NCI-H524 treated with DMSO at 0.1 percent for 48 hours (cell line): Measurements from ENCODE around the gene SEMA4D.
"Not testable (repeated sequence)": the region's sequence is repeated elsewhere in the genome, so short reads cannot be mapped to it uniquely, and the experiment has no call there.

ENCODE experiments used
- DNase-seq: peaks from one replicate; lab custom pipeline; 2025; lab: John Stamatoyannopoulos, UW

SEMA4D gene

DNA sequence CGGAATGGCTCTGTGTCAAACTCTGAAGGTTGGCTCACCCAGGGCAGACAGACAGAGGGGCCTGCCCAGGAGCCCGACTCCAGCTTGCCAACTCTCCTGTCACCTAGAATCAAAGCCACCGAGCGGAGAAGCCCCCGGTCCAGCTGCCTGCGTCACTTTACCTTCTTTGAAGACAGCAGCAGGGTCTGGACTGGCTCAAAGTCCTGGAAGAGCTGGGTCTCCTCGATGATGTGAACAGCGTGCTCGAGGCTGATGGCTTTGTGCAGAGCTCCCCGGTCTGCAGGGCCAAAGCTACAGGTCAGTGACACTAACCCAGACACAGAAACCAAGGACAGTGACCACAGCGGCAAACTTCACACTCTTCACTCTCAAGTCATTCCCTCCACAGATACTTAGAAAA lies 111.7 kb downstream of the SEMA4D start:
- no peak for DNase-seq

DNA sequence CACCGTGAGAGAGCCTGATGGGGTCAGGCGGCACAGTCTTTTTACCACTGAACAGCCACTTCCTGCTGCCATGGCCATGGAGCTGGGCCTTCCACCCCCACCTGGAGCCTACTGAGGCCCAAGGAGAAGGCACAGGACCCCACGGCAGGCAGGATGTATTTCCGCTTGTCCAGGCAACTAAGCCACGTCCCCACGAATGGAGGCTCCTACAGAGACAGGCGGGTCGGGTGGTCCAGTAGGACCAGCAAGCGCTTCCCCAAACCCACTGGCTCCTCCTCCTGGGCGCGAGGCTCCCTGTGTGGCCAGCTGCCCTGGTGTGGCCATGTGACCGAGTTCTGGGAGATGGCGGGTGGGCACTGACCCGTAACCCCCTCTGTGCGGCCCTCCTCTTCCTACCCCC lies 113.1 kb downstream of the SEMA4D start:
- no peak for DNase-seq

DNA sequence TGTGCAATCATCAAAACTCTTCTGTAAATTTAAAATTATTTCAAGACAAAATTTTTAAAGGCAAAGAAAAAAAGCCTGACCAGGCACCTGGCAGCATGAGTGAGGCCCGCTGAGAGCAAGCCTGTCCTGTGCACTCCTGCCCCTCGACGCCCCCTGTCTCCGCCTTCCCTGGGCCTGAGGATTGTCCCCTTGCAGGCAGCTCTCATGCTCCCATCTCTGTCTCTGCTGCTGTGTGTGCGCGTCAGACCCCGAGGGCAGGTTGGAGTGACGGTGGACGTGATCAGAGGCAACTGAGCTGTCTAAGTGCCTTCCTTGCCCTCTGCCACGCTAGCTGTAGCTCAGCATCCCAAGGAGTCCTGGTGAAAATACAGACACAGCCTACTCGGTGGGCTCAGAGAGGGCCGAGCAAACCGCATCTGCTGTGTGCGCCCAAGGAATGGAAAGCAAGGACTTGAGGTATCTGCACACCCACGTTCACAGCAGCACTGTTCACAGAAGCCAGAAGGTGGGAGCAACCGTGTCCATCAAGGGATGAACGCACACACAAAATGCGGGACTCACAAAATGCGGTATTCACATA lies 114.1 kb downstream of the SEMA4D start:
- no peak for DNase-seq

DNA sequence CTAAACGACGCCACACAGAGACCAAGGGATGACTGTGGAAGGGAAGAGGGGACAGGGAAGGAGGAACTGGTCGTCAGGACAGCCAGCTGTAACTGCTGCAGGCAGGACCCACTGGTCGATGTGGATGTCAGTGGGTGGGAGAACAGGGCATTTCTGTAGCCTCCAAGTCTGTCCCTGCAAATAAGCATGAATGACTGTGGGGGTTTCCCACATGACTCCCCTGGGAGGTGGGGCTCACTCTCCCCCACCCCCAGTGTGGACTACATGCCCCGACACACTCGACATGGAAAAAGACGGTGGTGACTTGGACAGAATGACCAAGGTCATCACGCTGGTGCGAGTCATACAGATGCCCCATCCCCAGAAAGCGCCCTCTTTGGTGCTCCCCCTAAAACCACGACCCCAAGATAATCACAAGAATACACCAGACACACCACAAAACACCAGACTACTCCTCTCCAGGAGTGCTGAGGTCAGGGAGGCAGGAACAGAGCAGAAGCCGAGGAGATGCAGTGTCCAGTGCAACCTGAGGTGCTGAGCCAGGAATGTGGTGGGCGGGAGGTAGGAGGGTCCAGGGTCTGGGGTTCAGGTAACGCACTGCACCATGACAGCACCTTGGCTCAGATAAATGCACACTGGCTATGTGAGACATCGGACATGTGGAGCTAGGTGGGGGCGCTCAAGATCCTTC lies 114.7 kb downstream of the SEMA4D start:
- no peak for DNase-seq

DNA sequence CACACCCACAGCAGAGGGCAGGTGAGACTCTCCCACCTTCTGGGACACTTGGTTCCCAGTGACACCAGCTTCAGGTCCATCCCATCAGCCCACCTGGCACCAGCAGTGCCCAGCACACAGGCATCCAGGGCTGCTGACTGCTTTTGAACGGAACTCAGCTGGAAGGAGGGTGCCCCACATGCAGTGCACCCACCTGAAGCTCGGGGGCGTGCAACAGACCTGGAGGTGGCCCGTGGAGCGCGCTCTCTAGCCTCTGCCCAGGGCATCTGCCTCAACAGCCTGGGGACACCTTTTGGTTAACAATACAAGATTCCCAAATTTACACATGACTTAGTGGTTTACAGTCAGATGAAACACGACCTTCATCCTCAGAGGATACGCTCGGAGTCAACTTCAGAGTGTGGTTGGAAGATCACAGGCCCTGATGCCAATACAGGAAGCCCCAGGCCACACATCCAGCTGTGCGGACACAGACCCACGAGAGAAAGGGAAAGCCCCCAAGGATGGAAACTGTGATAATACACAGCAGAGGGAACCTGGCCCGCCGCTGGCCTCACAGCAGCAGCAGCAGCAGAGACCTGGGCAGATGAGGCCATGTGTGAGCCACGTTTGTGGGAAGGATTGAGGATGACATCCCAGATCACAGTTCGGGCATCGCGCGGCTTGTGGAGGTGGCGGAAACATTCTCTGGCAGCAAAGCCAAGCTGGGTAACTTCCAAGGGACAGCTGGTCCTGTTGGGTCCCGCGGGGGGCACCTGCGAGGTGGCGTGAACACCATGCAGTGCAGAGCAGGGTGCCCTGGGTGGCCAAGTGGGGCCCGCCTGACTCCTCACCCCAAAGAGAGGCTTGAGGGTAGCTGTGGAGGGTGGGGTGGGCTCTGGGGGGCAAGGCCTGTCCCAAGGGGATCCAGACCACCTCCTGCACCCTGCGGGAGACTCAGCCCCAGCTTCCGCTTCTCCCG lies 115.6 kb downstream of the SEMA4D start:
- DNase-seq = no peak

DNA sequence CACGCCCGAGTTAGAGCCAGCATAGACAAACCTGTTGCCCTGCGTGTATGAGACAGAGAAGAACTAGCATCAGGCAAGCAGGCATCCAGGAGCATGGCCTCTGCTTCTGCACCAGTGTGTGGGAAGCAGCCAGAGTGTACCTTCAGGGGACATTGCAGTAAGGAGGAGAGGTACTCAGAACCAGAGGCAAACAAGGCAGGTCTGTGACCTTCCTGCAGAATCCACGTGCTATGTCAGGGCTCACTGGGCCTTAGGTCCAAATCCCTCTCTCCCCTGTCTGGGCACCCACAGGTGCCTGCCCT lies 116.7 kb downstream of the SEMA4D start:
- DNase-seq = no peak

DNA sequence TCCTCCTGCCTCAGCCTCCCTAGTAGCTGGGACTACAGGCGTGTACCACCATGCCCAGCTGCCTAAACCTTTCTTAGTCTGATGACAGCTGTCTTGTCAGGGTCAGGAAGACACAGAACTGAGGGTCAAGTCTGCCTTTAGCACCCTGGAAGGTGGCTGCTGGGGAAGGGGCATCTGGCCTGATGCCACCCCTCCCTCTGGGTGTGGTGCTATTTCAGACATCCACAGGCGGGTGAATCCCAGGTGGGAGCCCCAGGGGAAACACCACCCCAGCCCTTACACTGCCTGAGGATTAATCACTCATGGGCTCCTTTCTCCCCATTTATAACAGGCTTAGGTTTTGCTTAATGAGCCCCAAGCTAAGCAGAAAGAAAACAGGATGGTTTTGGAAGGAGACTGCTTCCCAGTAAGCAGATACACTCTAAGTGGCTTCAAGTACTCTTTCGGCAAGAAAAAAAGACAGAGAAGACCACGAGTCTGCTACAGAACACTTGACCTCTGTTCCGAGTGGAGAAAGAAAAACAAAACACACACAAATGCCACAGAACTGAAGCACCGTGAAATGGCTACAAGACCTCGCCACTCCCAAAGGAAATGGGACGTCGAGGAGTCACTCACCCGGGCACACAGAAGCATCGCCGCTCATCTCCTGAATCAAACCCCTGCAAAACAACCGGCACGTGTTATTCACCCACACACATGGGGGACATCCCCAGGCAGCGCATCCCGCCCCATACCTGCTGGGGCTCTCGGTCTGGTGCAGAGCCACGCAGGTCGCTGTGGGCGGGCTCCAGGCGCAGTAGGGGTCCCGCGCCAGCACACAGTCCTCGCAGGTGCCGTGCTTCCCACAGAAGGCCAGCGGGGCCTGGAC lies 117.2 kb downstream of the SEMA4D start:
- no peak for DNase-seq

DNA sequence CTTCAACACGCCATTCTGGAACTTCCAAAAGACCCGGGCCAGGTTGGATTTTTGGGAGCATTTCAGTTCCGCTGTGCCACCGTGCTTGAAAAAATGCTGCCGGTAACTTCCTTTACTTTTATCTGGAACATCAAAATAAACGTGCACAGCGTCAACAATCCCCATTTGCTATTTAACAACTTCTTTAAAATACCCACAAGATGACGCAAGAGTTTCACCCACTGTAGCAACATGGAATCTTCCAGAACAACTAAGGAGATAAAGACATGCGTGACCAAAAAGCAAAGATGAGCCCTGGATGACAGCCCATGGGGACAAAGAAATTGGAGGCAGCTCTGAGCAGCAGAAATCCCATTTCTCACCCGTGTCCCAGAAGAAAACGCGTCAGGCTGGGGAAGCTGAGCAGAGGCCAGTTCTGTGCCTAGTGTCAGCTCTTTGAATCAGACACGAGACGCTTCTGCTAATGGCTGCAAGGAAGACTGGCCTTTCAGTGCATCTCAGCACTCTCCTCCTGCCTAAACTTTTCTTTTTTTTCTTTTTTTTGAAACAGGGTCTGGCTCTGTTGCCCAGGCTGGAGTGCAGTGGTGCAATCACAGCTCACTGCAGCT lies 118.3 kb downstream of the SEMA4D start:
- no peak for DNase-seq

DNA sequence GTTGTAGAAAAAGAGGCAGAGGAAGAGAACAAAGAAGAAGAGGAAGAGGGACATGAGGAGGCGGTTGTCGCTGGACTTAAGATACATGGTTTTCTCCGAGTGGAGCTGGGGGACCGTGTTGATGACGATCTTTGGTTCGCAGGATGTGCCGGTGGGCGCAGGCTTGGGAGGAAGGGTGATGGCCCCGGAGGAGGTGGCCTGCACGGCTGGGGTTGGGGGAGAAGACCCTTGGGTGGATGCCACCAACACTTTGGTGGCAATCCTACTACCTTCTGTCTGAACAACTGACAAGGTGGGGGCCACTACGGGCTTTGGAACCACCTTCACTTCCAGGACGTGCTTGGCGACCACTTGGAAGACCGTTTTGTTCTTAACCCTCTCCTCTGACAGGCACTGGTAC lies 118.9 kb downstream of the SEMA4D start:
- DNase-seq = no peak

DNA sequence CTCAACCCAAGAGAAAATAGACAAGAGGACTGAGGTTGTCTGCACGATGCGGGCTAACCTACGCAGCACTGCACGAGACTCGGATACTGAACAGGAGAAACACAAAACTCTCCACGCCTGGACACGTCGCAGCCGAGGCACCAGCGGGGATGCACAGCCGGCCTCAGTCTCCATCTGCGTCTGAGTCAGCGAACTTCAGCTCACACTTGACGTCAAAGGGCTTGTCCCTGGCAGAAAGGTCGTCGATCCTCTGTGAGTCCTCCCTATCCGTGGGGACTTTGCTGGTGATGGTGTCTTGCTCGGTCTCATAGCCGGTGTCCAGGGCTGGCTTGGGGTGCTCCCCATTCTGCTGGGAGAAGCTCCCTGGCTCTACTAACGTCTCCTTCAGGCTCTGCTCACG lies 119.4 kb downstream of the SEMA4D start:
- DNase-seq = no peak

DNA sequence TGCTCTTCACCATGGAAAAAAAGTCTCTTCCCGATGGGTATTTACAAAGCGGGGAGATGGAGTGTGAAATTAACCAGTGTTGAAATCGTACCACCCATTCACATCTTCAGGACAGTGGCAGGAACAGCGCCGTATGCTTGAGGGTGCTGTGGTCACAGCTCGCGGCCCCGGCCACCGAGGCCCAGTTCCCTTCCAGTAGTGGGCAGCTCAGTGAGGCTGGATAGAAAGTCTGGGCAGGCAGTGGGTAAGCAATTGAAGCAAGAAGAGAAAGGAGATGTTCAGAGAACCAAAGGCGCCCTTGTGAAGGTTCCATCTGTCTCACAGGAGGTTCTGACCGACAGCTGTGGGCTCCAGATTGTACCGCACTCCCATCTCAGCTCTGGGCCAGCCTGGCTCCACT lies 120.5 kb downstream of the SEMA4D start:
- no peak for DNase-seq

DNA sequence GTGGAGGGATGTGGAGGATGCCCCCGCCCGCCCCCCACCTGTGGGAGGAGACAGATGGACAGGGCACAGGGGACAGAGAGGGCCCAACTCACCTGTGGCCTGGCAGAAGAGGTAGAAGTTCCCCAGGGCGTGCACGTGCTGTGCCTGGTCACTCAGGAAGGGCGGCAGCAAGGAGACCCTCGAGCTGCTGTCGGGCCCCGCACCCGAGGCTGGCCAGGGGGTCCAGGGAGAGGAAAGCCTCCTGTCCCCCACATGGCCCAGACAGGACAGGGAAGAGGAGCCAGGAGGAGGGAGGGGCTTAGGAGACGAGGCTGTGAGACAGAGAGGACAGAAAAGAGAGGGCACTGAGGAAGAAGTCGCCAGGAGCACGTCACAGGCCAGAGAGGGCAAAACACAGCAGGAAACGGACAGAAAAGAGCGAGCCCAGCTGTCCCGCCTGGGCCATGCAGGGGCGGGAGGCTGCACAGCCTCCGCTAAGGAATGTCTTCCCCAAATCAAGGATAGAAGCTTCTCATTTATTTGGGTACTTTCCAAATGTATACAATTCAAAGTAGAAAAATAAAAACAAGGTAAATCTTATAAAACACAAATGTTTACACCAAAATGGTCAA lies 121.1 kb downstream of the SEMA4D start:
- DNase-seq = no peak

DNA sequence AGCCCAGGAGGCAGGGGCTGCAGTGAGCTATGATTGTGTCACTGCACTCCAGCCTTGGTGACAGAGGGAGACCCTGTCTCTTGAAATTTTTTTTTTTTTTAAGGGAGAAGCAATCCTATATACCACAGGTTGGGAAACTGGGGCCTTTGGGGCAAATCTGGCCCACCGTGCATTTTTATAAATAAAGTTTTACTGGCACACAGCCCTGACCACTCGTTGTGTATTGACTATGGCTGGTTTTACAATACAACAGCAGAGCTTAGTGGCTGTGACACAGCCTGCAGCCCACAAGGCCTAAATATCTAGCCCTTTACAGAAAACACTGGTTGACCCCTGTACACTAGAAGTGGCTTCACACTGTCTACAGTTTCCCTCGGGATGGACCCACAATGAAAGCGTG lies 121.6 kb downstream of the SEMA4D start:
- no peak for DNase-seq

DNA sequence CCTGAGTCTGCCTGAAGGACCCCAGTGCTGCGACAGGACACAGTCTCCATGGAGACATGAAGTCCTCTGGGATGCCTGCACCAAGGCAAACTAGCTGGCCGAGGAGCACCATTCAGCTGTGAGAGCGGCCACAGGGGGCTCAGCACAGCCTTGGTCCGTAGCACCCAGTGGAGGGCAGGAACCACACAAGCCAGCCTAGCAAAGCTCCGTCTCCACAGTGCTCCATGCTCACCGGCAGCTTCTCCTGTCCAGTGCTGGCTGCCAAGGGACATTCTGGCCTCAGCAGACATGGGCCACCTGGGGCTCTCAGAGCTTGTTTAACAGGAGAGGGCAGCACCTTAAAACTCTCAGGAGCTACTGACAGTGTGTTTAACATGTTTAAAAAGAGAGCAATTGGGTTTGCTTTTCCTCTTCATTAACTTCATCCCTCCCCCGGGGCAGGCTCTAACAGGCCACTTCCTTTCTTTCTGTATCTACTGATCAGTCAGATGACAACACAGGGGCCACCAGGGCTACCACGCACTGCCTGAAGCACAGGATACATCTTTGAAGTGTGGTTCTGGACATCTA lies 122.6 kb downstream of the SEMA4D start:
- no peak for DNase-seq

DNA sequence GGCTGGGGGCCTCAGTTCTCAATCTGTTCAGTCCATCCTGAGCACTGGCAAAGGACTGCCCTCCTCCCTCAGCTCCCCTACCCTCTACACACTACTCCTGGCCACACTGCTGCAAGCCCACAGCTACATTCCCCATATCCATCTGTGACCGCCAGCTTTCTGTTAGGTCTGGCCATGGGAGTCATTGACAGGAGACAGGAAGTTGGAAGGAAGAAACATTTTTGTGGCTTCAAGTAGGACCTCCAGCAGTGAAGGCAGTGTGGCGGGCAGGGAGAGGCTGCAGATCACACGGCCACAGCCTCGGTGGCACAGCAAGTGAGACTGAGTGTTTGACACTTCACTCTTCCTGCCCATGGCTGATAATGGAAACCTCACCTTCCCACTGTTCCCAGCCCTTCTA lies 123.7 kb downstream of the SEMA4D start:
- no peak for DNase-seq

DNA sequence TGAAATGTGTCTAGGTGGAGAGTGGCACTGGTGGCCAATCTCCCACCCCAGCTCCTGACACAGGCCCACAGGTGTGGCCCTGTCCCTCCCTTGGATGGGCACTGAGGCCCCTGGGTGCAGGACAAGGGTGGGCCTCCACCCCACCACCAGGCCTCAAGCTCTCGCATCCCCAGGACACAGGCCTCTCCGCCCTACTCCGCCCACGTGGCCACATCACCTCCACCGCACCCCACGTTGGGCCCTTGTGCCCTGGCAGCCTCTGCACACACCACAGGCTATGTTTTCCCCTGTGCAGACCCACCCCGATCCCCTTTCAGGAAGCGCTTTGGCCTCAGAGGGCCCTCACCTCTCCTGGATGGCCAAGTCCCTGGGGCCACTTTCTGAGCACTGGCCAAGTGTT lies 124.9 kb downstream of the SEMA4D start:
- DNase-seq = no peak

DNA sequence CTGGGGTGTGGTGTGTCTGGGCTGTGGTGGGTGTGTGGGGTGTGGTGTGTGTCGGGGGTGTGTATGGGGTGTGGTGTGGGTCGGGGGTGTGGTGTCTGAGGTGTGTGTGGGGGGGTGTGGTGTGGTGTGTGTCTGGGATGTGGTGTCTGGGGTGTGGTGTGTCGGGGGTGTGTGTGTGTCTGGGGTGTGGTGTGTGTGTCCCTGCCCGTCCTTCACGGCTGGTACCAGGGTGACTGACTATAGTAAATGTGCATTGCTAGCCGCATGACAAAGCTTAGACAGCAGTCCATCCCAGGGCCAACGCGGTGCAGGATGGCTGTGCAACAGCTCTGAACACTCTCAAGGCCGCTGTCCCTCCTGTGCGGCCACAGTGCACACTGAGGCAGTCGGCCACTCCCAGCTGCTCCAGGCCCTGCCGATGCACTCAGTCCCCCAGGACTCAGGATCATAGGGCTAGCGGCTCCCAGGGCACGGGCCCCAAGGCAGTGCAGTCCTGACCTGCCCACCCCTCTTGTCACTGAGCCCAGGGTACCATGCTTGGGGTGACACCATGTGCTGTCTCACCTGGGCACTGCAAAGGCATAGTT lies 125.6 kb downstream of the SEMA4D start:
- DNase-seq = no peak

DNA sequence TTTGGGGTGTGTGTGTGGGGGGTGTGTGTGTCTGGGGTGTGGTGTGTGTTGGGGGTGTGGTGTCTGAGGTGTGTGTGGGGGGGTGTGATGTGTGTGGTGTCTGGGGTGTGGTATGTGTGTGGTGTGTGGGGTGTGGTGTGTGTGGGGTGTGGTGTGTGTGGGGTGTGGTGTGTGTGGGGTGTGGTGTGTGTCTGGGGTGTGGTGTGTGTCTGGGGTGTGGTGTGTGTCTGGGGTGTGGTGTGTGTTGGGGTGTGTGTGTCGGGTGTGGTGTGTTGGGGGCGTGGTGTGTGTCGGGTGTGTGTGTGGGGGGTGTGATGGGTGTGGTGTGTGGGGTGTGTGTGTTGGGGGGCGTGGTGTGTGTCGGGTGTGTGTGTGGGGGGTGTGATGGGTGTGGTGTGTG lies 126.1 kb downstream of the SEMA4D start:
- not testable (repeated sequence) for DNase-seq

DNA sequence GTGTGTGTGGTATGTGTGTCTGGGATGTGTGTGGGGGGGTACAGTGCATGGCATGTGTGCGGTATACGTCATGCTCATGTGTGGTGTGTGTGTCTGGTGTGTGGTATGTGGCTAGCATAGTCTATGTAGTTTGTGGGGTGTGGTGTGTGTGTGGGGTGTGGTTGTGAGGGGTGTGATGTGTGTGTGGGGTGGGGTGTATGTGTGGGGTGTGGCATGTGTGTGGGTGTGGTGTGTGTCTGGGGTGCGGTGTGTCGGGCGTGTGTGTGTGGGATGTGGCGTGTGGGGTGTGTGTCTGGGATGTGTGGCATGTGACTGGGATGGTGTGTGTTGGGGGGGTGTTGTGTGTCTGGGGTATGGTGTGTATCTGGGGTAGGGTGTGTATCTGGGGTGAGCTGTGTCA lies 127.3 kb downstream of the SEMA4D start:
- DNase-seq = no peak

DNA sequence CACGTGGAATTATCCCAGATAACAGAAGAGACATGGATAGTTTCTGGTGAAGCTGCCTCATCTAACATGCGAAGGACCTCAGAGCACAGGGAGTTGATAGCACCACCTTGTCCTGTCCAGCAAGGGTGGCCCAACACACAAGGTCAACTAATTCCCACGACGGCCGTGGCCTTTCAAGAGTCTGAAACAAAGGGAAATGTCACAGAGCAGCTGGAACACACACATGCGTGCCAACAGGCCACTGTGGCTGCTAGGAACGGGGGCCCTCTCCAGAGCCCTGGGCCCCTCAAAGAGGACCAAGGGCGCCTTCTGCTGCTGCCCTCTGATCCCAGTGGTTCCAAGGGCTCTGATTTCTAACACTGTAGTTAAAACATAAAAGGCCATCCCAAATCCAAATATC lies 128.9 kb downstream of the SEMA4D start:
- DNase-seq = no peak

DNA sequence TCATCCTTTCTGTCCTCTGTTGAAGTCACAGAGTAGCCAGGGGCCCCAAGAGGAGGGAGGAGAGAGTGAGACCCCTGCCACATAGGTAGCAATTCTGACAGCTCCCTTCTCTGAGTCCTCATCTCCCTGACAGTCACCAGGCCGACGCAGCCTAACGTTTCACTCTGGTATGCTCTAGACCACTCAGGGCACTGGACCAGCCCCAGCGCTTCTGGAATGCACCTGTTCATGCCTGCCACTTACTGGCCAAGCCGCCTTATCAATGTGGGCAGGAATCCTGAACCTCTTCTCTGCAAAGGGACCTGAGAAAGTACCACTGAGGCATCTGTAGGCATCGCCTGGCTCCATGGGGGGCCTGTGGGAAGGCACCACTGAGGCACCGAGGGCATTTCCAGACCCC lies 129.4 kb downstream of the SEMA4D start:
- DNase-seq = no peak
